Adrenal gland (tissue), 12 donors: ENCODE measurements around the gene NAV2. TPM values are rescaled to one million over a fixed set of nuclear protein-coding genes. Genes with fewer than 3 reads are reported as not detected.

Experiments
- DNase-seq, 7 donors: peaks; one replicate each; pipeline ENCODE4 v3.0.0-alpha.2; 2019 to 2020
- H3K27ac ChIP-seq, 5 donors: fragments of 200-600 bp; sonication (generic) in 4 of 5; 1 replicate in 3 of 5; 2 replicates in 2 of 5; pipeline versions ENCODE4 v1.5.1 to v1.8.0; 2016 to 2020; ENCODE audit warnings: mild to moderate bottlenecking in 1 of 5
- H3K27me3 ChIP-seq: fragments of 200-600 bp; 2 replicates; pipeline ENCODE4 v1.8.0; 2021
- H3K36me3 ChIP-seq, 2 donors: fragments of 200-600 bp; replicated peaks in 1 of 2; 1 replicate in 1 of 2; 2 replicates in 1 of 2; pipeline versions ENCODE4 v1.5.1 to v1.8.0; 2018 to 2022
- H3K4me1 ChIP-seq, 2 donors: fragments of 200-600 bp; replicated peaks in 1 of 2; 1 replicate in 1 of 2; 2 replicates in 1 of 2; pipeline versions ENCODE4 v1.5.1 to v1.8.0; 2018 to 2021
- H3K4me3 ChIP-seq, 4 donors: fragments of 200-600 bp; sonication (generic) in 3 of 4; one replicate each; pipeline ENCODE4 v1.5.1; 2016 to 2018
- H3K9me3 ChIP-seq, 3 donors: fragments of 200-600 bp; sonication (generic) in 1 of 3; replicated peaks in 1 of 3; 1 replicate in 2 of 3; 2 replicates in 1 of 3; pipeline versions ENCODE4 v1.5.1 to v1.8.0; 2016 to 2021
- POLR2A ChIP-seq, 2 donors: fragments of 450-650 bp; IDR thresholded peaks; one replicate each; pipeline ENCODE4 v1.6.1; 2017; ENCODE audit warnings: antibody characterized with exemption in 2 of 2, mild to moderate bottlenecking in 2 of 2, moderate library complexity in 1 of 2
- WGBS, 4 donors: extraction: QIAGEN DNeasy Blood & Tissue Kit in 2 of 4; methylation state at CpG; one replicate each; pipeline versions ENCODE4 v1.1.5 to v1.1.7; 2013 to 2017; 5-methylcytosine and 5-hydroxymethylcytosine counted together
- intact Hi-C, 2 donors: fragments of 100-400 bp; cut with DNase I; formaldehyde crosslinking; loops; one replicate each; pipeline versions ENCODE4 v1.14.1 to v1.15.0; 2022 to 2023
- polyA plus RNA-seq, 3 donors: library from polyadenylated mRNA; stranded (reverse); fragments of 200-250 nt in 2 of 3; fragments of 350-450 nt in 1 of 3; fragmentation: Illumina TruSeq in 1 of 3; extraction: RNeasy Lipid Tissue Mini Kit (QIAGEN cat#74804) in 1 of 3; gene quantifications; one replicate each; pipeline ENCODE4 v1.2.3, GENCODE V29; 2013 to 2014
- total RNA-seq, 9 donors: library from RNA; depleted of rRNA in 4 of 9; stranded (reverse); fragments of >200 nt in 4 of 9; fragments of 120-200 nt in 1 of 9; fragmentation: NEBNext Ultra II Directional in 1 of 9; extraction: Animal tissue kit (Norgen Biotek cat#: 25700) in 1 of 9; gene quantifications; one replicate each; pipeline versions ENCODE4 v1.1.0 to v1.2.4, GENCODE V29; 2013 to 2023
- TF ChIP-seq, protein P1 (sequence below), 6 experiments: fragments of 450-650 bp in 4 of 6; fragments of 200-600 bp in 2 of 6; sonication (generic) in 1 of 6; IDR thresholded peaks; 1 replicate in 5 of 6; 2 replicates in 1 of 6; pipeline versions ENCODE4 v1.5.1 to v1.8.0; 2016 to 2021; ENCODE audit warnings: antibody characterized with exemption in 6 of 6, mild to moderate bottlenecking in 2 of 6, moderate library complexity in 1 of 6
- donor health status: healthy with polysubstance abuse.
- donor health status: Bipolar disorder and iron deficiency.
- donor health status: DM: yes; HTN: yes; CAD: no.
- donor health status: DM: no; HTN: no; CAD: no.
- donor health status: DM: no; HTN: no; CAD: no.
- donor health status: DM: yes; HTN: yes; CAD: no.

Gene NAV2
- total and polyA plus RNA-seq, 12 donors = 1.6 to 9.2 (median 5.5) TPM

DNA sequence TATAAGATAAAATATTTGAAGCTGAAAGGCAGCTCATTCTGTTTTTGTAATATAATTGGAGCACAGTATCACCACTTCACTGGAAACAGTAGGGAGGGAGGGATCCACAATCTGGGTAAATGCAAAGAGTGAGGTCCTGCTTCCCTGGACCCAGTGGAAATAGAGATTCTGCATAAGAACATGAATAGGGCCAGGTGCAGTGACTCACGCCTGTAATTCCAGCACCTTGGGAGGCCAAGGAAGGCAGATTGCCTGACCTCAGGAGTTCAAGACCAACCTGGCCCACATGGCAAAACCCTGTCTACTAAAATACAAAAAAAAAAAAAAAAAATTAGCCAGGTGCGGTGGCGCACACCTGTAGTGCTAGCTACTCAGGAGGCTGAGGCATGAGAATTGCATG is 303.9 kb downstream of the NAV2 start:
- Histone ChIP-seq H3K9me3 (no peaks in the 10 kb centered on the region), H3K27ac (no peak overlapping the region), H3K4me3 (no peak overlapping the region), H3K4me1 (no peaks in the 10 kb centered on the region), H3K27me3 (no peaks in the 10 kb centered on the region), H3K36me3 (no peaks in the 10 kb centered on the region)
- DNase-seq = no peak
- 62 to 67% (median 64%) methylated on average over 3 of the region's 3 CpGs for WGBS, 4 donors
- intact Hi-C loops = no loop called here
- no peak for TF ChIP-seq POLR2A (IDR thresholded peaks at IDR 0.05)
- TF ChIP-seq, protein P1, sequence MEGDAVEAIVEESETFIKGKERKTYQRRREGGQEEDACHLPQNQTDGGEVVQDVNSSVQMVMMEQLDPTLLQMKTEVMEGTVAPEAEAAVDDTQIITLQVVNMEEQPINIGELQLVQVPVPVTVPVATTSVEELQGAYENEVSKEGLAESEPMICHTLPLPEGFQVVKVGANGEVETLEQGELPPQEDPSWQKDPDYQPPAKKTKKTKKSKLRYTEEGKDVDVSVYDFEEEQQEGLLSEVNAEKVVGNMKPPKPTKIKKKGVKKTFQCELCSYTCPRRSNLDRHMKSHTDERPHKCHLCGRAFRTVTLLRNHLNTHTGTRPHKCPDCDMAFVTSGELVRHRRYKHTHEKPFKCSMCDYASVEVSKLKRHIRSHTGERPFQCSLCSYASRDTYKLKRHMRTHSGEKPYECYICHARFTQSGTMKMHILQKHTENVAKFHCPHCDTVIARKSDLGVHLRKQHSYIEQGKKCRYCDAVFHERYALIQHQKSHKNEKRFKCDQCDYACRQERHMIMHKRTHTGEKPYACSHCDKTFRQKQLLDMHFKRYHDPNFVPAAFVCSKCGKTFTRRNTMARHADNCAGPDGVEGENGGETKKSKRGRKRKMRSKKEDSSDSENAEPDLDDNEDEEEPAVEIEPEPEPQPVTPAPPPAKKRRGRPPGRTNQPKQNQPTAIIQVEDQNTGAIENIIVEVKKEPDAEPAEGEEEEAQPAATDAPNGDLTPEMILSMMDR (IDR thresholded peaks at IDR 0.05) = no peak

DNA sequence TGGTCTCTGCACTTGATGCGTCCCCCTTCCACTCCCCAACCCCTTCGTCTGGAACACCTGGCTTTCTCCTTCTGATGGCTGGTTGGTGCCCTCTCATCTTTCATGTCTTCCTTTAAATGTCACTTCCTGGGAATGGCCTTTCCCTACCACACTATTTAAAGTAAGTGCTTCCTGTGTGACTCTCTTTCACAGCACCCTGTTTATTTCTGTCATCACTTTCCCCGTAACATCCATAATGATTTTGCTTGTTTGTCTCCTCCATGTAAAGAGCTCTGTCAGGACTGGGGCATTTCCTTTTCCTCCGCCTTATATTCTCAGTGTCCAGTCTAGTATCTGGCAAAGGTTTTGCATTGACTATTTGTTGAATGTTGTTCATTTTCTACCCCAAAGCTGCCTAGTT is 304.7 kb downstream of the NAV2 start:
- DNase-seq = no peak
- 88 to 94% (median 91%) methylated on average over 4 of the region's 4 CpGs for WGBS, 4 donors
- H3K27ac ChIP-seq = no peak overlapping the region
- H3K4me1 ChIP-seq = no peaks in the 10 kb centered on the region
- no peak overlapping the region for H3K4me3 ChIP-seq
- intact Hi-C loops = no loop called here
- H3K36me3 ChIP-seq = no peaks in the 10 kb centered on the region
- H3K9me3 ChIP-seq = no peaks in the 10 kb centered on the region
- no peaks in the 10 kb centered on the region for H3K27me3 ChIP-seq
- TF ChIP-seq POLR2A (IDR thresholded peaks at IDR 0.05) = no peak
- TF ChIP-seq, protein P1 (IDR thresholded peaks at IDR 0.05) = no peak

DNA sequence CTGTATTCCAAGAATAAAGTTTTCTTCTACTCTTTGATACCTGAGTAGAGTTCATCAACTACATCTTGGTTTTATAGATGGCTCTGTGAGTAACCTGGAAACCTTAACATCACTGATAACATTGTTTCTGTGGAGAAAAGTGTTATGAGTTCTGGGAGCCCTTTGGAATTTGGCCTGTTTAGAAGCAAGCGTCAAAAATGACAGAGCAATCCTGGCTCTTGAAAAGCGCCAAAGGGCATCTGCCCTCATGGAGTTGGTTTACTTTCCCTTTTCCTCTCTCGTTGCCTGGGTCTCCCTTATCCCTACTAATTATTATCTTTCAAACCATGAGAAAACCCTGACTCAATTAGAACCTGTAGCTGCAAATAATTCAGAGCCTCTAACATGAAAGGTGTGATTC is 307.6 kb downstream of the NAV2 start:
- Histone ChIP-seq H3K36me3 (no peaks in the 10 kb centered on the region), H3K27ac (no peak overlapping the region), H3K4me1 (no peaks in the 10 kb centered on the region), H3K9me3 (no peaks in the 10 kb centered on the region), H3K4me3 (no peak overlapping the region), H3K27me3 (peaks cover 3% of the 10 kb centered on the region)
- 89 to 97% (median 95%) methylated on average over 3 of the region's 3 CpGs for WGBS, 4 donors
- DNase-seq = no peak
- intact Hi-C loops = no loop called here
- TF ChIP-seq POLR2A (IDR thresholded peaks at IDR 0.05) = no peak
- TF ChIP-seq, protein P1 (IDR thresholded peaks at IDR 0.05) = no peak

DNA sequence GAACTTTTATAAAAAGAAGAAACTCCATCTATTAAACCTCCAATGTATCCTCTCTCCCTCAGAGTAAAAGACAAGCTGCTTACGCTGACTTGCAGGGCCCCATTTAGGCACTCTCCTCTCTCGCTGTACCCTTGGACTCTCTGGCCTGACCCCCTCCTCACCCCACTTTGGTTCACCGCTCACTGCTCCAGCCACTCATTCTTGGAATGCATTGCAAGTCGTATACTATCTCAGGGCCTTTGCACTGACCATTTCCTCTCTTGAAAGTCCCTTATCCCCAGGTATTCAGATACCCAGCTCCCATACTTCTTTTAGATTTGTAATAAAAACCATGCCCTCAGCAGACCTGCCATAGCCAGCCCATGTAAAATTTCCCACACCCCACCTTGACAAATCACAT is 308.1 kb downstream of the NAV2 start:
- no peaks in the 10 kb centered on the region for H3K9me3 ChIP-seq
- H3K4me1 ChIP-seq = no peaks in the 10 kb centered on the region
- H3K36me3 ChIP-seq = no peaks in the 10 kb centered on the region
- H3K4me3 ChIP-seq = no peak overlapping the region
- no peak overlapping the region for H3K27ac ChIP-seq
- 92 to 98% (median 95%) methylated on average over 4 of the region's 4 CpGs for WGBS, 4 donors
- H3K27me3 ChIP-seq = peaks cover 3% of the 10 kb centered on the region
- intact Hi-C loops = no loop called here
- no peak for DNase-seq
- TF ChIP-seq, protein P1 (IDR thresholded peaks at IDR 0.05) = no peak
- TF ChIP-seq POLR2A (IDR thresholded peaks at IDR 0.05) = no peak
